Measurements from ENCODE around the gene PLEK.

Gene PLEK

GRCh38 chr2:68414876-68415275, 49.8 kb downstream of the PLEK start:
- TF ChIP-seq CTCF (conservative IDR thresholded peaks at IDR 0.05; ENCODE audit: low read length) = no peak
- DNase-seq (ENCODE audit: low read depth) = no peak
- H3K4me3 ChIP-seq (ENCODE audit: low read length) = no peak overlapping the region

GRCh38 chr2:68415521-68415920, 50.4 kb downstream of the PLEK start:
- no peak overlapping the region for H3K4me3 ChIP-seq (ENCODE audit: low read length)
- TF ChIP-seq CTCF (conservative IDR thresholded peaks at IDR 0.05; ENCODE audit: low read length) = no peak
- DNase-seq (ENCODE audit: low read depth) = no peak

- TF ChIP-seq CTCF (conservative IDR thresholded peaks at IDR 0.05; ENCODE audit: low read length) = no peak
Measured at GRCh38 chr2:68416081-68416675, 51.1 kb downstream of the PLEK start.

GRCh38 chr2:68417926-68418325, 52.8 kb downstream of the PLEK start:
- H3K4me3 ChIP-seq (ENCODE audit: low read length) = no peak overlapping the region
- DNase-seq (ENCODE audit: low read depth) = no peak
- TF ChIP-seq CTCF (conservative IDR thresholded peaks at IDR 0.05; ENCODE audit: low read length) = no peak

More at GRCh38 chr2:68416081-68416675, 51.1 kb downstream of the PLEK start:
- H3K4me3 ChIP-seq (ENCODE audit: low read length) = no peak overlapping the region
- DNase-seq (ENCODE audit: low read depth) = no peak

GRCh38 chr2:68418419-68418818, 53.3 kb downstream of the PLEK start:
- no peak overlapping the region for H3K4me3 ChIP-seq (ENCODE audit: low read length)
- no peak for DNase-seq (ENCODE audit: low read depth)
- TF ChIP-seq CTCF (conservative IDR thresholded peaks at IDR 0.05; ENCODE audit: low read length) = no peak

GRCh38 chr2:68418855-68419254, 53.8 kb downstream of the PLEK start:
- no peak for TF ChIP-seq CTCF (conservative IDR thresholded peaks at IDR 0.05; ENCODE audit: low read length)
- DNase-seq (ENCODE audit: low read depth) = no peak
- H3K4me3 ChIP-seq (ENCODE audit: low read length) = no peak overlapping the region

GRCh38 chr2:68420254-68420910, 55.3 kb downstream of the PLEK start:
- DNase-seq (ENCODE audit: low read depth) = peak; percentile 33

More at GRCh38 chr2:68420254-68420910, 55.3 kb downstream of the PLEK start:
- no peak overlapping the region for H3K4me3 ChIP-seq (ENCODE audit: low read length)
- TF ChIP-seq CTCF (conservative IDR thresholded peaks at IDR 0.05; ENCODE audit: low read length) = no peak

Data from AG10803 (cell line).